ENCODE measurements around the gene COL6A2. TPM values are rescaled to one million over a fixed set of nuclear protein-coding genes. Genes with fewer than 3 reads are reported as not detected.

Gene COL6A2
- total RNA-seq, 1 donor from 2014 or later = 459 TPM

DNA sequence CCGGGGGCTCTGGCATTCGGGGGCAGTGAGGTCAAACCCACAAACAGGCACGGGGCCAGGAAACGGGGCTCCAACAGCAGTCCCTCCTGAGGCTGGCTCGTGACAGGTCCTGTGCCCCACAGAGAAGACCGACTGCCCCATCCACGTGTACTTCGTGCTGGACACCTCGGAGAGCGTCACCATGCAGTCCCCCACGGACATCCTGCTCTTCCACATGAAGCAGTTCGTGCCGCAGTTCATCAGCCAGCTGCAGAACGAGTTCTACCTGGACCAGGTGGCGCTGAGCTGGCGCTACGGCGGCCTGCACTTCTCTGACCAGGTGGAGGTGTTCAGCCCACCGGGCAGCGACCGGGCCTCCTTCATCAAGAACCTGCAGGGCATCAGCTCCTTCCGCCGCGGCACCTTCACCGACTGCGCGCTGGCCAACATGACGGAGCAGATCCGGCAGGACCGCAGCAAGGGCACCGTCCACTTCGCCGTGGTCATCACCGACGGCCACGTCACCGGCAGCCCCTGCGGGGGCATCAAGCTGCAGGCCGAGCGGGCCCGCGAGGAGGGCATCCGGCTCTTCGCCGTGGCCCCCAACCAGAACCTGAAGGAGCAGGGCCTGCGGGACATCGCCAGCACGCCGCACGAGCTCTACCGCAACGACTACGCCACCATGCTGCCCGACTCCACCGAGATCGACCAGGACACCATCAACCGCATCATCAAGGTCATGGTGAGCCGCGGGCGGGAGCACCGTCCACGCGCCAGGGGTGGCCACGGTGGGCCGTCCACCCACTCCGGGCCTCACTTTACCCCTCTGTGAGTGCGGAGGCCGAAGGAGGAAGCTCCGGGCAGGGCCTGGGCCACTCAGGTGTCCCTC is 14.2 kb downstream of the COL6A2 start:
- Histone ChIP-seq H3K36me3 (ENCODE audit: control insufficient read depth in 3 of 3, insufficient read depth in 3 of 3, low read length in 3 of 3) (peaks cover 12 to 23% (median 20%) of the 10 kb centered on the region in 3 donors), H3K9me3 (ENCODE audit: control insufficient read depth in 3 of 3, low read length in 3 of 3) (peaks cover 0 to 7% (median 0%) of the 10 kb centered on the region in 3 donors), H3K4me3 (ENCODE audit: low read length in 3 of 3) (no peak overlapping the region), H3K27ac (ENCODE audit: low read depth, low read length) (no peak overlapping the region), H3K4me1 (ENCODE audit: control insufficient read depth in 3 of 3, insufficient read depth in 3 of 3, low read length in 3 of 3) (peaks cover 0 to 6% (median 3%) of the 10 kb centered on the region in 3 donors), H3K27me3 (ENCODE audit: control insufficient read depth in 3 of 3, insufficient read depth in 3 of 3, low read length in 3 of 3) (peaks cover 3 to 5% (median 5%) of the 10 kb centered on the region in 3 donors), H3K9ac (ENCODE audit: low read depth in 1 of 3, low read length in 3 of 3) (no peak overlapping the region)

- Histone ChIP-seq H3K4me1 (ENCODE audit: control insufficient read depth in 3 of 3, insufficient read depth in 3 of 3, low read length in 3 of 3) (peaks cover 0 to 6% (median 3%) of the 10 kb centered on the region in 3 donors), H3K9me3 (ENCODE audit: control insufficient read depth in 3 of 3, low read length in 3 of 3) (peaks cover 0 to 7% (median 0%) of the 10 kb centered on the region in 3 donors), H3K4me3 (ENCODE audit: low read length in 3 of 3) (no peak overlapping the region), H3K27me3 (ENCODE audit: control insufficient read depth in 3 of 3, insufficient read depth in 3 of 3, low read length in 3 of 3) (peaks cover 3 to 5% (median 5%) of the 10 kb centered on the region in 3 donors), H3K36me3 (ENCODE audit: control insufficient read depth in 3 of 3, insufficient read depth in 3 of 3, low read length in 3 of 3) (peaks cover 12 to 24% (median 24%) of the 10 kb centered on the region in 3 donors), H3K27ac (ENCODE audit: low read depth, low read length) (no peak overlapping the region), H3K9ac (ENCODE audit: low read depth in 1 of 3, low read length in 3 of 3) (no peak overlapping the region)
Measured at GRCh38 chr21:46112725-46113215, 14.9 kb downstream of the COL6A2 start.

- Histone ChIP-seq H3K27ac (ENCODE audit: low read depth, low read length) (no peak overlapping the region), H3K27me3 (ENCODE audit: control insufficient read depth in 3 of 3, insufficient read depth in 3 of 3, low read length in 3 of 3) (peaks cover 3 to 5% (median 5%) of the 10 kb centered on the region in 3 donors), H3K36me3 (ENCODE audit: control insufficient read depth in 3 of 3, insufficient read depth in 3 of 3, low read length in 3 of 3) (peaks cover 12 to 26% (median 25%) of the 10 kb centered on the region in 3 donors)
Measured at GRCh38 chr21:46113497-46114176, 15.7 kb downstream of the COL6A2 start.

DNA sequence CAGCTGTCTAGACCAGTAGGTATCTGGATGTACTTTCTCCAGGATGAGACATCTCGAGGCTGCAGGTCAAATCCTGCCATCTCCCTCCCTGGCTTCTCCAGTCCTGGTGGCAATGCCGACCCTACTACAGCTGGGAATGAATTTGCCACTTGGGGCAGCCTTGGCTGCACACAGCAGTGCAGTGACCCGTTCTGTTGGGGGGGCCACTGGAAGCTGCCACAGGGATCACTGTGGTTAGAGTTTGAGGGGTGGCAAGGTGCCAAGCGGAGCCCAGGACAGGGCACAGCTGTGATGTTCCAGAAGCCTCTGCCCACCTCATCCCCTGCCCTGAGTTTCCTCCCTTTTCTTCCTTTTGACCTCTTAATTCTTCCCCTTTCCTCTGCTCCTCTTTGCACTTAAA is 17.1 kb downstream of the COL6A2 start:
- Histone ChIP-seq H3K4me3 (ENCODE audit: low read length in 3 of 3) (no peak overlapping the region), H3K9me3 (ENCODE audit: control insufficient read depth in 3 of 3, low read length in 3 of 3) (peaks cover 0 to 7% (median 0%) of the 10 kb centered on the region in 3 donors), H3K4me1 (ENCODE audit: control insufficient read depth in 3 of 3, insufficient read depth in 3 of 3, low read length in 3 of 3) (peaks cover 0 to 3% (median 0%) of the 10 kb centered on the region in 3 donors), H3K27ac (ENCODE audit: low read depth, low read length) (no peak overlapping the region), H3K27me3 (ENCODE audit: control insufficient read depth in 3 of 3, insufficient read depth in 3 of 3, low read length in 3 of 3) (peaks cover 3 to 5% (median 5%) of the 10 kb centered on the region in 3 donors), H3K9ac (ENCODE audit: low read depth in 1 of 3, low read length in 3 of 3) (no peak overlapping the region), H3K36me3 (ENCODE audit: control insufficient read depth in 3 of 3, insufficient read depth in 3 of 3, low read length in 3 of 3) (peaks cover 12 to 31% (median 26%) of the 10 kb centered on the region in 3 donors)

More at GRCh38 chr21:46113497-46114176, 15.7 kb downstream of the COL6A2 start:
- peaks cover 0 to 7% (median 0%) of the 10 kb centered on the region in 3 donors for H3K9me3 ChIP-seq (ENCODE audit: control insufficient read depth in 3 of 3, low read length in 3 of 3)
- H3K4me1 ChIP-seq (ENCODE audit: control insufficient read depth in 3 of 3, insufficient read depth in 3 of 3, low read length in 3 of 3) = peaks cover 0 to 6% (median 3%) of the 10 kb centered on the region in 3 donors
- no peak overlapping the region for H3K9ac ChIP-seq (ENCODE audit: low read depth in 1 of 3, low read length in 3 of 3)
- no peak overlapping the region for H3K4me3 ChIP-seq (ENCODE audit: low read length in 3 of 3)

- H3K4me3 ChIP-seq (ENCODE audit: low read length in 3 of 3) = no peak overlapping the region
- H3K27ac ChIP-seq (ENCODE audit: low read depth, low read length) = no peak overlapping the region
- peaks cover 2 to 3% (median 2%) of the 10 kb centered on the region in 3 donors for H3K27me3 ChIP-seq (ENCODE audit: control insufficient read depth in 3 of 3, insufficient read depth in 3 of 3, low read length in 3 of 3)
- peaks cover 0 to 7% (median 0%) of the 10 kb centered on the region in 3 donors for H3K9me3 ChIP-seq (ENCODE audit: control insufficient read depth in 3 of 3, low read length in 3 of 3)
- peaks cover 0 to 2% (median 0%) of the 10 kb centered on the region in 3 donors for H3K4me1 ChIP-seq (ENCODE audit: control insufficient read depth in 3 of 3, insufficient read depth in 3 of 3, low read length in 3 of 3)
- H3K36me3 ChIP-seq (ENCODE audit: control insufficient read depth in 3 of 3, insufficient read depth in 3 of 3, low read length in 3 of 3) = peaks cover 12 to 32% (median 26%) of the 10 kb centered on the region in 3 donors
- no peak overlapping the region for H3K9ac ChIP-seq (ENCODE audit: low read depth in 1 of 3, low read length in 3 of 3)
Measured at GRCh38 chr21:46115441-46116188, 17.7 kb downstream of the COL6A2 start.

- Histone ChIP-seq H3K36me3 (ENCODE audit: control insufficient read depth in 3 of 3, insufficient read depth in 3 of 3, low read length in 3 of 3) (peaks cover 12 to 35% (median 26%) of the 10 kb centered on the region in 3 donors), H3K4me1 (ENCODE audit: control insufficient read depth in 3 of 3, insufficient read depth in 3 of 3, low read length in 3 of 3) (no peaks in the 10 kb centered on the region), H3K27ac (ENCODE audit: low read depth, low read length) (no peak overlapping the region)
Measured at GRCh38 chr21:46116189-46116775, 18.4 kb downstream of the COL6A2 start.

DNA sequence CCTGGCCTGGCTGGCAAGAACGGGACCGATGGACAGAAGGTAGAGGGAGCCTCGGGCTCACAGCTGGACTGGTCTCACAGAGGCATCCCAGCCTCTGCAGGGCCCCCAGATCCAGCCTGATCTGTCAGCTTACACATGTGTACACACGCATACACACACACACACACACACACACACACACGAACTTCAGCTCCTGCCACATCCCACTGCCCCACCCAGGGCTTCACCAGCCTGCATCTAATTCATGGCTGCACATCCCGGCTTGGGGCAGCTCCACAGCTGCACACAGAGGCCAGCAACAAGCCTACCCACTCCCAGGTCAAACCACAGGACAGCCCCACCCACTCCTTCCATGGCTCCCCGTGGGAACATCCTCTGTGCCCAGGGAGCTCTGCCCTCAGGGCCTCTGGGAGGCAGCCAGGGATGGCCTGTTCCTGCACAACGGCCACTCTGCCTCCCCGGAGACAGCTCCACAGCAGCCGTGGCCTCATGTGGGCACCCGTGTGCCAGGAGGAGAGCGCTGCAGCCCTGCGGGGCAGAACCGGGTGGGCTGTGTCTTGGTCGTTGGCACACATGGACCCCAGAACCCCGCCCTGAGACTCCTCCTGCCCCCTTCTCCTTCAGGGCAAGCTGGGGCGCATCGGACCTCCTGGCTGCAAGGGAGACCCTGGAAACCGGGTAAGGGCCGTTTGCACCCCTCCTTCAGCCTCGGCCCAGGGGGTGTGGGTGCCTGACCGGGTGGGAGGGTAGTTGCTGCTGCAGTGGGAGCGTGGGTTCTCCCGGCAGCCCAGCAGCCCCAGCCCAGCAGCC is 19.1 kb downstream of the COL6A2 start:
- Histone ChIP-seq H3K27me3 (ENCODE audit: control insufficient read depth in 3 of 3, insufficient read depth in 3 of 3, low read length in 3 of 3) (no peaks in the 10 kb centered on the region), H3K4me1 (ENCODE audit: control insufficient read depth in 3 of 3, insufficient read depth in 3 of 3, low read length in 3 of 3) (no peaks in the 10 kb centered on the region), H3K9me3 (ENCODE audit: control insufficient read depth in 3 of 3, low read length in 3 of 3) (peaks cover 0 to 7% (median 0%) of the 10 kb centered on the region in 3 donors), H3K4me3 (ENCODE audit: low read length in 3 of 3) (no peak overlapping the region), H3K27ac (ENCODE audit: low read depth, low read length) (no peak overlapping the region), H3K36me3 (ENCODE audit: control insufficient read depth in 3 of 3, insufficient read depth in 3 of 3, low read length in 3 of 3) (peaks cover 12 to 38% (median 28%) of the 10 kb centered on the region in 3 donors), H3K9ac (ENCODE audit: low read depth in 1 of 3, low read length in 3 of 3) (no peak overlapping the region)

More at GRCh38 chr21:46116189-46116775, 18.4 kb downstream of the COL6A2 start:
- no peak overlapping the region for H3K4me3 ChIP-seq (ENCODE audit: low read length in 3 of 3)
- peaks cover 0 to 7% (median 0%) of the 10 kb centered on the region in 3 donors for H3K9me3 ChIP-seq (ENCODE audit: control insufficient read depth in 3 of 3, low read length in 3 of 3)
- H3K27me3 ChIP-seq (ENCODE audit: control insufficient read depth in 3 of 3, insufficient read depth in 3 of 3, low read length in 3 of 3) = peaks cover 0 to under 1% (median 0%) of the 10 kb centered on the region in 3 donors
- no peak overlapping the region for H3K9ac ChIP-seq (ENCODE audit: low read depth in 1 of 3, low read length in 3 of 3)

GRCh38 chr21:46117586-46118315 is 19.8 kb downstream of the COL6A2 start:
- Histone ChIP-seq H3K4me1 (ENCODE audit: control insufficient read depth in 3 of 3, insufficient read depth in 3 of 3, low read length in 3 of 3) (no peaks in the 10 kb centered on the region), H3K4me3 (ENCODE audit: low read length in 3 of 3) (no peak overlapping the region), H3K27me3 (ENCODE audit: control insufficient read depth in 3 of 3, insufficient read depth in 3 of 3, low read length in 3 of 3) (no peaks in the 10 kb centered on the region), H3K36me3 (ENCODE audit: control insufficient read depth in 3 of 3, insufficient read depth in 3 of 3, low read length in 3 of 3) (peaks cover 12 to 40% (median 35%) of the 10 kb centered on the region in 3 donors), H3K27ac (ENCODE audit: low read depth, low read length) (no peak overlapping the region), H3K9ac (ENCODE audit: low read depth in 1 of 3, low read length in 3 of 3) (no peak overlapping the region), H3K9me3 (ENCODE audit: control insufficient read depth in 3 of 3, low read length in 3 of 3) (peaks cover 0 to 7% (median 0%) of the 10 kb centered on the region in 3 donors)
